Liver (tissue), 3 donors: ENCODE data around the gene OMG.

Source experiments
- EGR1 ChIP-seq, 2 donors: IDR thresholded peaks; 2 replicates each; pipeline ENCODE4 v1.6.1; 2016 to 2018; ENCODE audit warnings: antibody characterized with exemption in 2 of 2, low read depth in 2 of 2
- FOXA1 ChIP-seq: IDR thresholded peaks from 2 replicates; pipeline ENCODE4 v1.6.1; 2016; ENCODE audit warnings: antibody characterized with exemption
- HNF4A ChIP-seq, 2 donors: conservative IDR thresholded peaks; 2 replicates each; pipeline ENCODE4 v1.6.1; 2016; ENCODE audit warnings: antibody characterized with exemption in 2 of 2, mild to moderate bottlenecking in 2 of 2
- JUND ChIP-seq, 2 donors: IDR thresholded peaks; 2 replicates each; pipeline ENCODE4 v1.6.1; 2016; ENCODE audit warnings: antibody characterized with exemption in 2 of 2
- MAX ChIP-seq: IDR thresholded peaks from 2 replicates; pipeline ENCODE4 v1.6.1; 2016; ENCODE audit warnings: antibody characterized with exemption
- RAD21 ChIP-seq, 2 donors: IDR thresholded peaks; 2 replicates each; pipeline ENCODE4 v1.6.1; 2016; ENCODE audit warnings: antibody characterized with exemption in 2 of 2, mild to moderate bottlenecking in 2 of 2
- TAF1 ChIP-seq: conservative IDR thresholded peaks from 2 replicates; pipeline ENCODE4 v1.6.1; 2016; ENCODE audit warnings: antibody characterized with exemption, mild to moderate bottlenecking
- YY1 ChIP-seq: IDR thresholded peaks from 2 replicates; pipeline ENCODE4 v1.6.1; 2016; ENCODE audit warnings: antibody characterized with exemption, mild to moderate bottlenecking
- TF ChIP-seq, protein P1 (sequence below): fragments of 150-350 bp; IDR thresholded peaks from 2 replicates; pipeline ENCODE4 v1.5.1; 2017; ENCODE audit warnings: improper control_type of control experiment, low read depth, low read length; ENCODE audit not compliant: missing input control
- TF ChIP-seq, protein P2 (sequence below): IDR thresholded peaks from 2 replicates; pipeline ENCODE4 v1.6.1; 2016; ENCODE audit warnings: antibody characterized with exemption, mild to moderate bottlenecking
- TF ChIP-seq, protein P3 (sequence below): IDR thresholded peaks from 2 replicates; pipeline ENCODE4 v1.6.1; 2016; ENCODE audit warnings: antibody characterized with exemption
- donor health status: healthy.
- donor health status: healthy.

- TF ChIP-seq MAX (no peak), TAF1 (no peak), HNF4A (conservative IDR thresholded peaks at IDR 0.05) (no peak), RAD21 (IDR thresholded peaks at IDR 0.05) (no peak), FOXA1 (no peak), JUND (IDR thresholded peaks at IDR 0.05) (no peak), EGR1 (IDR thresholded peaks at IDR 0.05; ENCODE audit: low read depth in 2 of 2) (no peak), YY1 (no peak)
- TF ChIP-seq, protein P1, sequence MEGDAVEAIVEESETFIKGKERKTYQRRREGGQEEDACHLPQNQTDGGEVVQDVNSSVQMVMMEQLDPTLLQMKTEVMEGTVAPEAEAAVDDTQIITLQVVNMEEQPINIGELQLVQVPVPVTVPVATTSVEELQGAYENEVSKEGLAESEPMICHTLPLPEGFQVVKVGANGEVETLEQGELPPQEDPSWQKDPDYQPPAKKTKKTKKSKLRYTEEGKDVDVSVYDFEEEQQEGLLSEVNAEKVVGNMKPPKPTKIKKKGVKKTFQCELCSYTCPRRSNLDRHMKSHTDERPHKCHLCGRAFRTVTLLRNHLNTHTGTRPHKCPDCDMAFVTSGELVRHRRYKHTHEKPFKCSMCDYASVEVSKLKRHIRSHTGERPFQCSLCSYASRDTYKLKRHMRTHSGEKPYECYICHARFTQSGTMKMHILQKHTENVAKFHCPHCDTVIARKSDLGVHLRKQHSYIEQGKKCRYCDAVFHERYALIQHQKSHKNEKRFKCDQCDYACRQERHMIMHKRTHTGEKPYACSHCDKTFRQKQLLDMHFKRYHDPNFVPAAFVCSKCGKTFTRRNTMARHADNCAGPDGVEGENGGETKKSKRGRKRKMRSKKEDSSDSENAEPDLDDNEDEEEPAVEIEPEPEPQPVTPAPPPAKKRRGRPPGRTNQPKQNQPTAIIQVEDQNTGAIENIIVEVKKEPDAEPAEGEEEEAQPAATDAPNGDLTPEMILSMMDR = no peak
- TF ChIP-seq, protein P2, sequence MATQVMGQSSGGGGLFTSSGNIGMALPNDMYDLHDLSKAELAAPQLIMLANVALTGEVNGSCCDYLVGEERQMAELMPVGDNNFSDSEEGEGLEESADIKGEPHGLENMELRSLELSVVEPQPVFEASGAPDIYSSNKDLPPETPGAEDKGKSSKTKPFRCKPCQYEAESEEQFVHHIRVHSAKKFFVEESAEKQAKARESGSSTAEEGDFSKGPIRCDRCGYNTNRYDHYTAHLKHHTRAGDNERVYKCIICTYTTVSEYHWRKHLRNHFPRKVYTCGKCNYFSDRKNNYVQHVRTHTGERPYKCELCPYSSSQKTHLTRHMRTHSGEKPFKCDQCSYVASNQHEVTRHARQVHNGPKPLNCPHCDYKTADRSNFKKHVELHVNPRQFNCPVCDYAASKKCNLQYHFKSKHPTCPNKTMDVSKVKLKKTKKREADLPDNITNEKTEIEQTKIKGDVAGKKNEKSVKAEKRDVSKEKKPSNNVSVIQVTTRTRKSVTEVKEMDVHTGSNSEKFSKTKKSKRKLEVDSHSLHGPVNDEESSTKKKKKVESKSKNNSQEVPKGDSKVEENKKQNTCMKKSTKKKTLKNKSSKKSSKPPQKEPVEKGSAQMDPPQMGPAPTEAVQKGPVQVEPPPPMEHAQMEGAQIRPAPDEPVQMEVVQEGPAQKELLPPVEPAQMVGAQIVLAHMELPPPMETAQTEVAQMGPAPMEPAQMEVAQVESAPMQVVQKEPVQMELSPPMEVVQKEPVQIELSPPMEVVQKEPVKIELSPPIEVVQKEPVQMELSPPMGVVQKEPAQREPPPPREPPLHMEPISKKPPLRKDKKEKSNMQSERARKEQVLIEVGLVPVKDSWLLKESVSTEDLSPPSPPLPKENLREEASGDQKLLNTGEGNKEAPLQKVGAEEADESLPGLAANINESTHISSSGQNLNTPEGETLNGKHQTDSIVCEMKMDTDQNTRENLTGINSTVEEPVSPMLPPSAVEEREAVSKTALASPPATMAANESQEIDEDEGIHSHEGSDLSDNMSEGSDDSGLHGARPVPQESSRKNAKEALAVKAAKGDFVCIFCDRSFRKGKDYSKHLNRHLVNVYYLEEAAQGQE = no peak
- TF ChIP-seq, protein P3, sequence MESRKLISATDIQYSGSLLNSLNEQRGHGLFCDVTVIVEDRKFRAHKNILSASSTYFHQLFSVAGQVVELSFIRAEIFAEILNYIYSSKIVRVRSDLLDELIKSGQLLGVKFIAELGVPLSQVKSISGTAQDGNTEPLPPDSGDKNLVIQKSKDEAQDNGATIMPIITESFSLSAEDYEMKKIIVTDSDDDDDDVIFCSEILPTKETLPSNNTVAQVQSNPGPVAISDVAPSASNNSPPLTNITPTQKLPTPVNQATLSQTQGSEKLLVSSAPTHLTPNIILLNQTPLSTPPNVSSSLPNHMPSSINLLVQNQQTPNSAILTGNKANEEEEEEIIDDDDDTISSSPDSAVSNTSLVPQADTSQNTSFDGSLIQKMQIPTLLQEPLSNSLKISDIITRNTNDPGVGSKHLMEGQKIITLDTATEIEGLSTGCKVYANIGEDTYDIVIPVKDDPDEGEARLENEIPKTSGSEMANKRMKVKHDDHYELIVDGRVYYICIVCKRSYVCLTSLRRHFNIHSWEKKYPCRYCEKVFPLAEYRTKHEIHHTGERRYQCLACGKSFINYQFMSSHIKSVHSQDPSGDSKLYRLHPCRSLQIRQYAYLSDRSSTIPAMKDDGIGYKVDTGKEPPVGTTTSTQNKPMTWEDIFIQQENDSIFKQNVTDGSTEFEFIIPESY = no peak
Measured at GRCh38 chr17:31273516-31273915, 23.5 kb downstream of the OMG start.
